ENCODE data around the gene NUP210.
"Not testable (repeated sequence)": the region's sequence is repeated elsewhere in the genome, so short reads cannot be mapped to it uniquely, and the experiment has no call there.

Gene NUP210

GRCh38 chr3:13406190-13406589 lies 13.9 kb downstream of the NUP210 start:
- no peak for DNase-seq (ENCODE audit: low read depth)

- no peak for DNase-seq (ENCODE audit: low read depth)
These were observed 14.5 kb downstream of the NUP210 start for GRCh38 chr3:13405614-13406013.

- DNase-seq (ENCODE audit: low read depth) = no peak
These were observed 15.3 kb downstream of the NUP210 start for GRCh38 chr3:13404626-13405452.

- DNase-seq (ENCODE audit: low read depth) = no peak
These were observed 16.3 kb downstream of the NUP210 start for GRCh38 chr3:13403847-13404246.

- DNase-seq (ENCODE audit: low read depth) = no peak
These were observed 16.8 kb downstream of the NUP210 start for GRCh38 chr3:13403213-13403819.

GRCh38 chr3:13401149-13401548 lies 19.0 kb downstream of the NUP210 start:
- DNase-seq (ENCODE audit: low read depth) = no peak

GRCh38 chr3:13400114-13400673 lies 19.9 kb downstream of the NUP210 start:
- no peak for DNase-seq (ENCODE audit: low read depth)

- no peak for DNase-seq (ENCODE audit: low read depth)
These were observed 20.5 kb downstream of the NUP210 start for GRCh38 chr3:13399603-13400002.

GRCh38 chr3:13397316-13397715 lies 22.8 kb downstream of the NUP210 start:
- no peak for DNase-seq (ENCODE audit: low read depth)

- DNase-seq (ENCODE audit: low read depth) = no peak
These were observed 25.8 kb downstream of the NUP210 start for GRCh38 chr3:13394363-13394762.

GRCh38 chr3:13393427-13394360 lies 26.4 kb downstream of the NUP210 start:
- DNase-seq (ENCODE audit: low read depth) = no peak

GRCh38 chr3:13391308-13391707 lies 28.8 kb downstream of the NUP210 start:
- DNase-seq (ENCODE audit: low read depth) = no peak

GRCh38 chr3:13389378-13389777 lies 30.7 kb downstream of the NUP210 start:
- DNase-seq (ENCODE audit: low read depth) = no peak

GRCh38 chr3:13388816-13389215 lies 31.3 kb downstream of the NUP210 start:
- DNase-seq (ENCODE audit: low read depth) = no peak

GRCh38 chr3:13385373-13385965 lies 34.7 kb downstream of the NUP210 start:
- DNase-seq (ENCODE audit: low read depth) = no peak

- no peak for DNase-seq (ENCODE audit: low read depth)
These were observed 39.2 kb downstream of the NUP210 start for GRCh38 chr3:13380971-13381370.

- no peak for DNase-seq (ENCODE audit: low read depth)
These were observed 40.8 kb downstream of the NUP210 start for GRCh38 chr3:13379201-13379830.

GRCh38 chr3:13378155-13378554 lies 42.0 kb downstream of the NUP210 start:
- no peak for DNase-seq (ENCODE audit: low read depth)

GRCh38 chr3:13377741-13378140 lies 42.4 kb downstream of the NUP210 start:
- DNase-seq (ENCODE audit: low read depth) = not testable (repeated sequence)

GRCh38 chr3:13377021-13377420 lies 43.1 kb downstream of the NUP210 start:
- DNase-seq (ENCODE audit: low read depth) = no peak

- no peak for DNase-seq (ENCODE audit: low read depth)
These were observed 44.0 kb downstream of the NUP210 start for GRCh38 chr3:13376091-13376490.
